H9 (cell line): Measurements from ENCODE around the gene PDF. TPM values are rescaled to one million over a fixed set of nuclear protein-coding genes. Genes with fewer than 3 reads are reported as not detected.

Experiments
- DNase-seq: peaks from one replicate; pipeline ENCODE4 v3.0.0-alpha.2; 2017
- H2AFZ ChIP-seq: one replicate; pipeline ENCODE4 v1.6.1; 2013; ENCODE audit warnings: mild to moderate bottlenecking, low read length, control low read depth, moderate library complexity
- H2AK5ac ChIP-seq: 2 replicates; pipeline ENCODE4 v1.6.1; 2013; ENCODE audit warnings: low read length, control low read depth, mixed read lengths; ENCODE audit not compliant: insufficient read length
- H2BK120ac ChIP-seq: one replicate; pipeline ENCODE4 v1.6.1; 2013; ENCODE audit warnings: low read depth, mild to moderate bottlenecking, low read length, control low read depth, inconsistent platforms; ENCODE audit not compliant: poor library complexity, severe bottlenecking
- H2BK12ac ChIP-seq: 2 replicates; pipeline ENCODE4 v1.6.1; 2013; ENCODE audit warnings: low read length, control low read depth, mixed read lengths, low read depth; ENCODE audit not compliant: insufficient read length
- H2BK15ac ChIP-seq: 2 replicates; pipeline ENCODE4 v1.6.1; 2013; ENCODE audit warnings: low read depth, low read length, control low read depth
- H2BK20ac ChIP-seq: one replicate; pipeline ENCODE4 v1.6.1; 2013; ENCODE audit warnings: low read depth, mild to moderate bottlenecking, low read length, control low read depth, inconsistent platforms; ENCODE audit not compliant: poor library complexity, severe bottlenecking
- H2BK5ac ChIP-seq: 2 replicates; pipeline ENCODE4 v1.6.1; 2013; ENCODE audit warnings: low read length, control low read depth, mixed read lengths; ENCODE audit not compliant: insufficient read length
- H3K14ac ChIP-seq: 2 replicates; pipeline ENCODE4 v1.6.1; 2013; ENCODE audit warnings: low read length, control low read depth; ENCODE audit not compliant: insufficient read depth
- H3K18ac ChIP-seq: 2 replicates; pipeline ENCODE4 v1.6.1; 2013; ENCODE audit warnings: low read depth, mild to moderate bottlenecking, mixed read lengths, low read length, control low read depth; ENCODE audit not compliant: insufficient read length
- H3K23ac ChIP-seq: 2 replicates; pipeline ENCODE4 v1.6.1; 2013; ENCODE audit warnings: low read length, control low read depth, mixed read lengths, low read depth; ENCODE audit not compliant: insufficient read length
- H3K23me2 ChIP-seq: 2 replicates; pipeline ENCODE4 v1.6.1; 2013; ENCODE audit warnings: low read depth, mild to moderate bottlenecking, mixed read lengths, low read length, control low read depth; ENCODE audit not compliant: insufficient read length, poor library complexity, severe bottlenecking
- H3K27ac ChIP-seq: 2 replicates; pipeline ENCODE4 v1.5.1; 2013; ENCODE audit warnings: low read length, control low read depth, mixed read lengths, low read depth; ENCODE audit not compliant: insufficient read length
- H3K27me3 ChIP-seq: 2 replicates; pipeline ENCODE4 v1.6.1; 2013; ENCODE audit warnings: low read length, control low read depth, inconsistent platforms; ENCODE audit not compliant: insufficient read depth
- H3K4ac ChIP-seq: 2 replicates; pipeline ENCODE4 v1.6.1; 2013; ENCODE audit warnings: low read depth, mild to moderate bottlenecking, control low read depth, inconsistent platforms, low read length, moderate library complexity
- H3K4me1 ChIP-seq: 2 replicates; pipeline ENCODE4 v1.6.1; 2013; ENCODE audit warnings: low read length, control low read depth, inconsistent platforms; ENCODE audit not compliant: insufficient read depth
- H3K4me2 ChIP-seq: 2 replicates; pipeline ENCODE4 v1.6.1; 2013; ENCODE audit warnings: low read length, control low read depth, mixed read lengths; ENCODE audit not compliant: insufficient read length, insufficient read depth
- H3K56ac ChIP-seq: 2 replicates; pipeline ENCODE4 v1.6.1; 2013; ENCODE audit warnings: low read depth, mild to moderate bottlenecking, mixed read lengths, low read length, control low read depth; ENCODE audit not compliant: insufficient read length
- H3K79me1 ChIP-seq: 2 replicates; pipeline ENCODE4 v1.6.1; 2013; ENCODE audit warnings: low read depth, mild to moderate bottlenecking, moderate library complexity, low read length, control low read depth, inconsistent platforms; ENCODE audit not compliant: insufficient read depth, poor library complexity, severe bottlenecking
- H3K79me2 ChIP-seq: 2 replicates; pipeline ENCODE4 v1.6.1; 2013; ENCODE audit warnings: low read length, control low read depth, inconsistent platforms; ENCODE audit not compliant: insufficient read depth
- H3K9ac ChIP-seq: 2 replicates; pipeline ENCODE4 v1.6.1; 2013; ENCODE audit warnings: low read length, control low read depth, mixed read lengths; ENCODE audit not compliant: insufficient read length; ENCODE audit errors: extremely low read depth
- H3K9me3 ChIP-seq: one replicate; pipeline ENCODE4 v1.6.1; 2013; ENCODE audit warnings: low read depth, low read length, inconsistent platforms; ENCODE audit not compliant: control insufficient read depth
- H3T11ph ChIP-seq: one replicate; pipeline ENCODE4 v1.6.1; 2013; ENCODE audit warnings: mild to moderate bottlenecking, low read length, control low read depth, inconsistent platforms
- H4K20me1 ChIP-seq: one replicate; pipeline ENCODE4 v1.6.1; 2013; ENCODE audit not compliant: control insufficient read depth, insufficient read length, insufficient read depth
- H4K5ac ChIP-seq: 2 replicates; pipeline ENCODE4 v1.6.1; 2013; ENCODE audit warnings: low read depth, mild to moderate bottlenecking, mixed read lengths, low read length, control low read depth; ENCODE audit not compliant: insufficient read length
- H4K8ac ChIP-seq: replicated peaks from 2 replicates; pipeline ENCODE4 v1.6.1; 2013; ENCODE audit warnings: low read length, control low read depth, mixed read lengths, low read depth; ENCODE audit not compliant: insufficient read length
- H4K91ac ChIP-seq: 2 replicates; pipeline ENCODE4 v1.6.1; 2013; ENCODE audit warnings: low read depth, mild to moderate bottlenecking, moderate library complexity, mixed read lengths, low read length, control low read depth; ENCODE audit not compliant: insufficient read length
- H3K27ac Mint-ChIP-seq, 3 experiments: 2 replicates in 2 of 3; 3 replicates in 1 of 3; pipeline ENCODE4 v1.8.0; 2020 to 2021; ENCODE audit warnings: mixed read lengths in 3 of 3, mild to moderate bottlenecking in 1 of 3, moderate library complexity in 1 of 3
- H3K27me3 Mint-ChIP-seq: 2 replicates; pipeline ENCODE4 v1.8.0; 2021; ENCODE audit warnings: low read depth, mild to moderate bottlenecking, moderate library complexity, mixed read lengths
- H3K36me3 Mint-ChIP-seq, 3 experiments: 2 replicates in 2 of 3; 3 replicates in 1 of 3; pipeline ENCODE4 v1.8.0; 2020 to 2021; ENCODE audit warnings: low read depth in 3 of 3, mixed read lengths in 3 of 3; ENCODE audit not compliant: insufficient read depth in 1 of 3
- H3K4me1 Mint-ChIP-seq, 2 experiments: 2 replicates each; pipeline ENCODE4 v1.8.0; 2020; ENCODE audit warnings: mixed read lengths in 2 of 2
- H3K4me3 Mint-ChIP-seq, 2 experiments: 2 replicates in 1 of 2; 3 replicates in 1 of 2; pipeline ENCODE4 v1.8.0; 2020 to 2021; ENCODE audit warnings: mild to moderate bottlenecking in 2 of 2, mixed read lengths in 2 of 2, moderate library complexity in 1 of 2
- H3K9me3 Mint-ChIP-seq, 2 experiments: 2 replicates in 1 of 2; 3 replicates in 1 of 2; pipeline ENCODE4 v1.8.0; 2020; ENCODE audit warnings: mild to moderate bottlenecking in 2 of 2, mixed read lengths in 2 of 2, moderate library complexity in 1 of 2
- WGBS: extraction: QIAGEN DNeasy Blood & Tissue Kit; methylation state at CpG from one replicate; pipeline ENCODE4 v1.1.7; 2013; ENCODE audit warnings: missing lambda C conversion rate, low lambda C conversion rate, mixed read lengths; ENCODE audit not compliant: insufficient read length; ENCODE audit errors: extremely low coverage; 5-methylcytosine and 5-hydroxymethylcytosine counted together
- total RNA-seq: library from RNA; stranded (reverse); gene quantifications from 2 replicates; pipeline ENCODE4 v1.2.1, GENCODE V29; 2021
- TF ChIP-seq, protein P1 (sequence below): fragments of 200-600 bp; sonication (generic); conservative IDR thresholded peaks from 3 replicates; pipeline ENCODE4 v1.8.0; 2021; ENCODE audit warnings: antibody characterized with exemption, mild to moderate bottlenecking

The PDF gene
- total RNA-seq, 1 experiment from 2014 or later: 36.4 TPM

DNA sequence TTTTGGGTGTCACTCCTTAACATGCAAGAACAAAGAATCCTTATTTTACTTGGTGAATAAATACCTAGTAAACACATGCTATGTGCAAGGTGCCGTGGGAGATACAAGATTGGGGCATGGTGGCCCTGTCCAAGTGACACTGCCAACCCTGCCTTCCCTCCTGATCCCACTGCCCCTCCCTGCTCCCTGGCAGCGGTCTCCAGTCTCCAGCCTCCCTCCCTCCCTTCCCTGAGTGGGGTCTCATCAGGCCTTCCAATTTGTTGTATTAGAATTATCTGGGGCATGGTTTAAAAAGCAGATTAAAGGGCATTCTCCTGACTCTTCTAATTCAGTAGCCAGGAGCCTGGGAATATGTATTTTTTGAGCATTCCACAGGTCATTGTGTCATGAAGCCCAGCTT lies 33.7 kb upstream of the PDF start:
- WGBS: no CpG with 5 or more reads among the region's 2 CpGs
- no peaks in the 10 kb centered on the region for H3K23me2 ChIP-seq
- H3K4ac ChIP-seq: no peak overlapping the region
- no peak overlapping the region for H3K23ac ChIP-seq
- Mint-ChIP-seq H3K27me3 (no peaks in the 10 kb centered on the region), H3K36me3 (peaks cover 11 to 41% (median 34%) of the 10 kb centered on the region in 3 experiments; a peak in 6 of 7 replicates), H3K4me3 (no peak overlapping the region), H3K4me1 (no peaks in the 10 kb centered on the region), H3K9me3 (no peaks in the 10 kb centered on the region), H3K27ac (no peak overlapping the region)
- no peak overlapping the region for H2AFZ ChIP-seq
- TF ChIP-seq, protein P1, sequence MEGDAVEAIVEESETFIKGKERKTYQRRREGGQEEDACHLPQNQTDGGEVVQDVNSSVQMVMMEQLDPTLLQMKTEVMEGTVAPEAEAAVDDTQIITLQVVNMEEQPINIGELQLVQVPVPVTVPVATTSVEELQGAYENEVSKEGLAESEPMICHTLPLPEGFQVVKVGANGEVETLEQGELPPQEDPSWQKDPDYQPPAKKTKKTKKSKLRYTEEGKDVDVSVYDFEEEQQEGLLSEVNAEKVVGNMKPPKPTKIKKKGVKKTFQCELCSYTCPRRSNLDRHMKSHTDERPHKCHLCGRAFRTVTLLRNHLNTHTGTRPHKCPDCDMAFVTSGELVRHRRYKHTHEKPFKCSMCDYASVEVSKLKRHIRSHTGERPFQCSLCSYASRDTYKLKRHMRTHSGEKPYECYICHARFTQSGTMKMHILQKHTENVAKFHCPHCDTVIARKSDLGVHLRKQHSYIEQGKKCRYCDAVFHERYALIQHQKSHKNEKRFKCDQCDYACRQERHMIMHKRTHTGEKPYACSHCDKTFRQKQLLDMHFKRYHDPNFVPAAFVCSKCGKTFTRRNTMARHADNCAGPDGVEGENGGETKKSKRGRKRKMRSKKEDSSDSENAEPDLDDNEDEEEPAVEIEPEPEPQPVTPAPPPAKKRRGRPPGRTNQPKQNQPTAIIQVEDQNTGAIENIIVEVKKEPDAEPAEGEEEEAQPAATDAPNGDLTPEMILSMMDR: no peak
- no peak overlapping the region for H3K14ac ChIP-seq
- no peak overlapping the region for H4K5ac ChIP-seq
- no peaks in the 10 kb centered on the region for H3K4me1 ChIP-seq
- no peaks in the 10 kb centered on the region for H3K9me3 ChIP-seq
- no peak overlapping the region for H4K8ac ChIP-seq
- no peak overlapping the region for H3K18ac ChIP-seq
- no peak overlapping the region for H3K9ac ChIP-seq
- H2BK12ac ChIP-seq: no peak overlapping the region
- no peaks in the 10 kb centered on the region for H3K27me3 ChIP-seq
- H3K79me1 ChIP-seq: no peaks in the 10 kb centered on the region
- H3K79me2 ChIP-seq: no peaks in the 10 kb centered on the region
- H4K20me1 ChIP-seq: no peaks in the 10 kb centered on the region
- no peak overlapping the region for H3T11ph ChIP-seq
- H2BK120ac ChIP-seq: no peak overlapping the region
- H2BK5ac ChIP-seq: no peak overlapping the region
- no peak overlapping the region for H4K91ac ChIP-seq
- DNase-seq: no peak
- no peak overlapping the region for H2BK15ac ChIP-seq
- H3K4me2 ChIP-seq: no peak overlapping the region
- H2BK20ac ChIP-seq: no peak overlapping the region
- no peak overlapping the region for H3K27ac ChIP-seq
- no peak overlapping the region for H2AK5ac ChIP-seq
- H3K56ac ChIP-seq: no peak overlapping the region
